MG63 (cell line): ENCODE results near the gene ITPRID2. TPM values are rescaled to one million over a fixed set of nuclear protein-coding genes. Genes with fewer than 3 reads are reported as not detected.

Experiments used
- DNase-seq: peaks from one replicate; pipeline ENCODE4 v3.0.0-alpha.2; 2020
- H3K27me3 ChIP-seq: fragments of 250-450 bp; sonication (Bioruptor Pico); 2 replicates; pipeline ENCODE4 v1.5.1; 2020; ENCODE audit warnings: mild to moderate bottlenecking, moderate library complexity
- H3K36me3 ChIP-seq: fragments of 250-450 bp; sonication (Bioruptor Pico); 2 replicates; pipeline ENCODE4 v1.5.1; 2020; ENCODE audit warnings: mild to moderate bottlenecking, moderate library complexity
- H3K4me3 ChIP-seq: fragments of 250-450 bp; sonication (Bioruptor Pico); 2 replicates; pipeline ENCODE4 v1.5.1; 2020; ENCODE audit warnings: mild to moderate bottlenecking, moderate library complexity
- H3K9me3 ChIP-seq: fragments of 250-450 bp; sonication (Bioruptor Pico); 2 replicates; pipeline ENCODE4 v1.5.1; 2020; ENCODE audit warnings: mild to moderate bottlenecking, moderate library complexity
- total RNA-seq: library from RNA; depleted of rRNA; stranded (reverse); fragments of >200 nt; shearing (Covaris generic); gene quantifications from 2 replicates; pipeline ENCODE4 v1.2.3, GENCODE V29; 2014; ENCODE audit warnings: low replicate concordance

Gene ITPRID2
- total RNA-seq, 1 experiment from 2014 or later: 47.7 TPM

- no peak for DNase-seq
- H3K36me3 ChIP-seq: peaks cover 97% of the 10 kb centered on the region
- no peak overlapping the region for H3K4me3 ChIP-seq
- H3K9me3 ChIP-seq: no peaks in the 10 kb centered on the region
- no peaks in the 10 kb centered on the region for H3K27me3 ChIP-seq
Observed at GRCh38 chr2:181900007-181900651, 8.6 kb downstream of the ITPRID2 start.

GRCh38 chr2:181902625-181903024, 11.1 kb downstream of the ITPRID2 start:
- peaks cover 97% of the 10 kb centered on the region for H3K36me3 ChIP-seq
- H3K27me3 ChIP-seq: no peaks in the 10 kb centered on the region
- DNase-seq: no peak
- no peaks in the 10 kb centered on the region for H3K9me3 ChIP-seq
- no peak overlapping the region for H3K4me3 ChIP-seq

- no peaks in the 10 kb centered on the region for H3K9me3 ChIP-seq
- no peaks in the 10 kb centered on the region for H3K27me3 ChIP-seq
- peaks cover 90% of the 10 kb centered on the region for H3K36me3 ChIP-seq
- H3K4me3 ChIP-seq: no peak overlapping the region
- DNase-seq: no peak
Observed at GRCh38 chr2:181904022-181904632, 12.6 kb downstream of the ITPRID2 start.

GRCh38 chr2:181907057-181907456, 15.5 kb downstream of the ITPRID2 start:
- Histone ChIP-seq H3K27me3 (no peaks in the 10 kb centered on the region), H3K36me3 (peaks cover 85% of the 10 kb centered on the region), H3K9me3 (no peaks in the 10 kb centered on the region), H3K4me3 (no peak overlapping the region)
- DNase-seq: no peak

GRCh38 chr2:181907635-181908034, 16.1 kb downstream of the ITPRID2 start:
- H3K27me3 ChIP-seq: no peaks in the 10 kb centered on the region
- peaks cover 85% of the 10 kb centered on the region for H3K36me3 ChIP-seq
- no peak overlapping the region for H3K4me3 ChIP-seq
- no peak for DNase-seq
- no peaks in the 10 kb centered on the region for H3K9me3 ChIP-seq

- Histone ChIP-seq H3K9me3 (no peaks in the 10 kb centered on the region), H3K36me3 (peaks cover 83% of the 10 kb centered on the region), H3K27me3 (no peaks in the 10 kb centered on the region), H3K4me3 (no peak overlapping the region)
- no peak for DNase-seq
Observed at GRCh38 chr2:181910028-181910831, 18.7 kb downstream of the ITPRID2 start.

GRCh38 chr2:181911830-181912229, 20.3 kb downstream of the ITPRID2 start:
- H3K36me3 ChIP-seq: peaks cover 83% of the 10 kb centered on the region
- H3K4me3 ChIP-seq: no peak overlapping the region
- DNase-seq: no peak
- H3K27me3 ChIP-seq: no peaks in the 10 kb centered on the region
- no peaks in the 10 kb centered on the region for H3K9me3 ChIP-seq

- Histone ChIP-seq H3K9me3 (no peaks in the 10 kb centered on the region), H3K27me3 (no peaks in the 10 kb centered on the region)
Observed at GRCh38 chr2:181915102-181915501, 23.6 kb downstream of the ITPRID2 start.

GRCh38 chr2:181916726-181917718, 25.5 kb downstream of the ITPRID2 start:
- Histone ChIP-seq H3K4me3 (no peak overlapping the region), H3K27me3 (no peaks in the 10 kb centered on the region), H3K9me3 (no peaks in the 10 kb centered on the region), H3K36me3 (peaks cover 92% of the 10 kb centered on the region)
- no peak for DNase-seq

More at GRCh38 chr2:181915102-181915501, 23.6 kb downstream of the ITPRID2 start:
- Histone ChIP-seq H3K4me3 (no peak overlapping the region), H3K36me3 (peaks cover 88% of the 10 kb centered on the region)
- no peak for DNase-seq

- Histone ChIP-seq H3K4me3 (no peak overlapping the region), H3K36me3 (peaks cover 95% of the 10 kb centered on the region), H3K9me3 (no peaks in the 10 kb centered on the region), H3K27me3 (no peaks in the 10 kb centered on the region)
- DNase-seq: no peak
Observed at GRCh38 chr2:181918188-181918587, 26.7 kb downstream of the ITPRID2 start.

GRCh38 chr2:181923121-181923520, 31.6 kb downstream of the ITPRID2 start:
- Histone ChIP-seq H3K36me3 (peaks cover 90% of the 10 kb centered on the region), H3K27me3 (no peaks in the 10 kb centered on the region), H3K4me3 (no peak overlapping the region), H3K9me3 (no peaks in the 10 kb centered on the region)
- no peak for DNase-seq

GRCh38 chr2:181924336-181924735, 32.8 kb downstream of the ITPRID2 start:
- H3K4me3 ChIP-seq: no peak overlapping the region
- peaks cover 84% of the 10 kb centered on the region for H3K36me3 ChIP-seq
- DNase-seq: no peak
- no peaks in the 10 kb centered on the region for H3K9me3 ChIP-seq
- H3K27me3 ChIP-seq: no peaks in the 10 kb centered on the region

GRCh38 chr2:181934694-181935093, 43.2 kb downstream of the ITPRID2 start:
- Histone ChIP-seq H3K36me3 (peaks cover 20% of the 10 kb centered on the region), H3K27me3 (no peaks in the 10 kb centered on the region), H3K4me3 (no peak overlapping the region), H3K9me3 (no peaks in the 10 kb centered on the region; the same call in 1 of the 2 replicates)
- no peak for DNase-seq

- Histone ChIP-seq H3K9me3 (no peaks in the 10 kb centered on the region), H3K36me3 (no peaks in the 10 kb centered on the region), H3K4me3 (no peak overlapping the region), H3K27me3 (no peaks in the 10 kb centered on the region)
- DNase-seq: no peak
Observed at GRCh38 chr2:181937473-181937872, 45.9 kb downstream of the ITPRID2 start.

- Histone ChIP-seq H3K4me3 (no peak overlapping the region), H3K9me3 (no peaks in the 10 kb centered on the region), H3K27me3 (no peaks in the 10 kb centered on the region), H3K36me3 (no peaks in the 10 kb centered on the region)
- no peak for DNase-seq
Observed at GRCh38 chr2:181943411-181944124, 52.0 kb downstream of the ITPRID2 start.
